Testis (tissue), 2 donors: ENCODE data around the gene SERPINB2.

Experiments used
- CTCF ChIP-seq, 3 experiments: fragments of 450-650 bp in 2 of 3; fragments of 200-600 bp in 1 of 3; sonication (generic) in 1 of 3; IDR thresholded peaks; one replicate each; pipeline ENCODE4 v1.5.1; 2016 to 2019; ENCODE audit warnings: antibody characterized with exemption in 3 of 3, mild to moderate bottlenecking in 2 of 3, moderate library complexity in 1 of 3
- POLR2A ChIP-seq: fragments of 450-650 bp; IDR thresholded peaks from one replicate; pipeline ENCODE4 v1.6.1; 2017; ENCODE audit warnings: antibody characterized with exemption, mild to moderate bottlenecking, moderate library complexity

- TF ChIP-seq CTCF (IDR thresholded peaks at IDR 0.05) (peak; percentile 38 to 50 (median 41)), POLR2A (no peak)
These were observed 48.8 kb downstream of the SERPINB2 start for GRCh38 chr18:63936156-63936931.
